HEK293T (cell line): ENCODE data around the gene LTA.

ENCODE experiments used
- ARNT ChIP-seq: fragments of 450-650 bp; IDR thresholded peaks from 2 replicates; pipeline ENCODE4 v1.6.1; 2017; ENCODE audit warnings: mild to moderate bottlenecking
- CTBP1 ChIP-seq: fragments of 450-650 bp; IDR thresholded peaks from 2 replicates; pipeline ENCODE4 v1.6.1; 2016; ENCODE audit warnings: borderline replicate concordance
- FOXA1 ChIP-seq: fragments of 450-650 bp; IDR thresholded peaks from 2 replicates; pipeline ENCODE4 v1.6.1; 2016; ENCODE audit warnings: mild to moderate bottlenecking
- FOXK2 ChIP-seq: fragments of 450-650 bp; IDR thresholded peaks from 2 replicates; pipeline ENCODE4 v1.6.1; 2016; ENCODE audit warnings: mild to moderate bottlenecking
- FOXM1 ChIP-seq: fragments of 450-650 bp; IDR thresholded peaks from 2 replicates; pipeline ENCODE4 v1.6.1; 2017; ENCODE audit warnings: mild to moderate bottlenecking, borderline replicate concordance
- L3MBTL2 ChIP-seq: fragments of 450-650 bp; conservative IDR thresholded peaks from 2 replicates; pipeline ENCODE4 v1.6.1; 2016; ENCODE audit warnings: mild to moderate bottlenecking
- LEF1 ChIP-seq: fragments of 450-650 bp; IDR thresholded peaks from 2 replicates; pipeline ENCODE4 v1.6.1; 2017; ENCODE audit warnings: mild to moderate bottlenecking, borderline replicate concordance
- SP1 ChIP-seq: fragments of 450-650 bp; IDR thresholded peaks from 2 replicates; pipeline ENCODE4 v1.6.1; 2017

GRCh38 chr6:31534011-31534410 is 38.1 kb upstream of the LTA start:
- TF ChIP-seq ARNT (no peak), SP1 (no peak), L3MBTL2 (no peak), LEF1 (no peak), FOXM1 (no peak), CTBP1 (no peak), FOXK2 (no peak), FOXA1 (no peak)
